Endometrial microvascular endothelial cells (primary cell): Measurements from ENCODE around the gene PGA5. TPM values are rescaled to one million over a fixed set of nuclear protein-coding genes. Genes with fewer than 3 reads are reported as not detected.

ENCODE experiments used
- in situ Hi-C: cut with HindIII; loops from 2 replicates; pipeline ENCODE4 v1.10.0; 2017; ENCODE audit warnings: low sequenced_read_pairs, low pct_unique_long_range_greater_than_20kb; ENCODE audit errors: inconsistent ontology term
- total RNA-seq: library from RNA; depleted of rRNA; stranded (reverse); fragments of >200 nt; gene quantifications from one replicate; pipeline ENCODE4 v1.2.3, GENCODE V29; 2015; ENCODE audit errors: inconsistent ontology term

PGA5 gene
- total RNA-seq, 1 donor from 2014 or later = not detected

- in situ Hi-C loops = no loop called here
Measured at GRCh38 chr11:61259363-61259762, 18.4 kb downstream of the PGA5 start.

GRCh38 chr11:61264371-61264770, 23.4 kb downstream of the PGA5 start:
- in situ Hi-C loops = no loop called here

GRCh38 chr11:61264795-61265194, 23.8 kb downstream of the PGA5 start:
- in situ Hi-C loops = no loop called here

GRCh38 chr11:61265357-61265756, 24.4 kb downstream of the PGA5 start:
- in situ Hi-C loops = no loop called here

GRCh38 chr11:61266602-61267001, 25.6 kb downstream of the PGA5 start:
- in situ Hi-C loops = no loop called here

- in situ Hi-C loops = no loop called here
Measured at GRCh38 chr11:61267437-61267841, 26.5 kb downstream of the PGA5 start.

- in situ Hi-C loops = no loop called here
Measured at GRCh38 chr11:61268588-61269250, 27.7 kb downstream of the PGA5 start.

- in situ Hi-C loops = no loop called here
Measured at GRCh38 chr11:61270354-61271076, 29.5 kb downstream of the PGA5 start.

- in situ Hi-C loops = no loop called here
Measured at GRCh38 chr11:61272731-61273130, 31.8 kb downstream of the PGA5 start.

- in situ Hi-C loops = no loop called here
Measured at GRCh38 chr11:61273178-61274078, 32.5 kb downstream of the PGA5 start.

- in situ Hi-C loops = no loop called here
Measured at GRCh38 chr11:61274084-61274483, 33.1 kb downstream of the PGA5 start.

- in situ Hi-C loops = no loop called here
Measured at GRCh38 chr11:61275191-61275590, 34.2 kb downstream of the PGA5 start.

- in situ Hi-C loops = no loop called here
Measured at GRCh38 chr11:61277186-61278000, 36.4 kb downstream of the PGA5 start.

GRCh38 chr11:61278001-61278470, 37.1 kb downstream of the PGA5 start:
- in situ Hi-C loops = no loop called here

GRCh38 chr11:61279934-61280659, 39.1 kb downstream of the PGA5 start:
- in situ Hi-C loops = no loop called here

GRCh38 chr11:61280883-61281580, 40.1 kb downstream of the PGA5 start:
- in situ Hi-C loops = no loop called here

GRCh38 chr11:61281581-61282250, 40.7 kb downstream of the PGA5 start:
- in situ Hi-C loops = no loop called here
